Measurements from ENCODE around the gene DPYD.

DPYD gene

GRCh38 chr1:97812076-97812475 lies 108.8 kb downstream of the DPYD start:
- intact Hi-C loops (cut with DNase I; ENCODE audit: low total_unique reads) = no loop called here
- Histone ChIP-seq H3K9me3 (no peaks in the 10 kb centered on the region), H3K4me1 (no peaks in the 10 kb centered on the region), H3K27ac (no peak overlapping the region), H3K27me3 (no peaks in the 10 kb centered on the region), H3K36me3 (no peaks in the 10 kb centered on the region), H3K4me3 (no peak overlapping the region)
- no peak for DNase-seq
- TF ChIP-seq CTCF (IDR thresholded peaks at IDR 0.05) = no peak

- H3K27me3 ChIP-seq = no peaks in the 10 kb centered on the region
- H3K4me3 ChIP-seq = no peak overlapping the region
- no peak for TF ChIP-seq CTCF (IDR thresholded peaks at IDR 0.05)
- H3K9me3 ChIP-seq = no peaks in the 10 kb centered on the region
- intact Hi-C loops (cut with DNase I; ENCODE audit: low total_unique reads) = no loop called here
- H3K36me3 ChIP-seq = no peaks in the 10 kb centered on the region
- H3K4me1 ChIP-seq = no peaks in the 10 kb centered on the region
- no peak overlapping the region for H3K27ac ChIP-seq
- no peak for DNase-seq
Observed at GRCh38 chr1:97806996-97807520, 113.8 kb downstream of the DPYD start.

- H3K27ac ChIP-seq = no peak overlapping the region
- H3K27me3 ChIP-seq = no peaks in the 10 kb centered on the region
- no peaks in the 10 kb centered on the region for H3K9me3 ChIP-seq
- no peaks in the 10 kb centered on the region for H3K4me1 ChIP-seq
- intact Hi-C loops (cut with DNase I; ENCODE audit: low total_unique reads) = no loop called here
- TF ChIP-seq CTCF (IDR thresholded peaks at IDR 0.05) = no peak
- no peaks in the 10 kb centered on the region for H3K36me3 ChIP-seq
- no peak overlapping the region for H3K4me3 ChIP-seq
- no peak for DNase-seq
Observed at GRCh38 chr1:97806326-97806725, 114.5 kb downstream of the DPYD start.

- Histone ChIP-seq H3K9me3 (no peaks in the 10 kb centered on the region), H3K27ac (no peak overlapping the region), H3K4me1 (no peaks in the 10 kb centered on the region), H3K4me3 (no peak overlapping the region), H3K27me3 (no peaks in the 10 kb centered on the region), H3K36me3 (no peaks in the 10 kb centered on the region)
- no peak for DNase-seq
- no peak for TF ChIP-seq CTCF (IDR thresholded peaks at IDR 0.05)
- intact Hi-C loops (cut with DNase I; ENCODE audit: low total_unique reads) = no loop called here
Observed at GRCh38 chr1:97805093-97805492, 115.7 kb downstream of the DPYD start.

GRCh38 chr1:97803026-97803425 lies 117.8 kb downstream of the DPYD start:
- Histone ChIP-seq H3K4me1 (peaks cover 0 to 4% (median 0%) of the 10 kb centered on the region in 4 donors), H3K4me3 (no peak overlapping the region), H3K36me3 (no peaks in the 10 kb centered on the region), H3K27ac (no peak overlapping the region), H3K9me3 (no peaks in the 10 kb centered on the region), H3K27me3 (no peaks in the 10 kb centered on the region)
- no peak for DNase-seq
- intact Hi-C loops (cut with DNase I; ENCODE audit: low total_unique reads) = no loop called here
- no peak for TF ChIP-seq CTCF (IDR thresholded peaks at IDR 0.05)

GRCh38 chr1:97802011-97802410 lies 118.8 kb downstream of the DPYD start:
- Histone ChIP-seq H3K27me3 (no peaks in the 10 kb centered on the region), H3K27ac (no peak overlapping the region), H3K4me3 (no peak overlapping the region), H3K4me1 (peaks cover 0 to 14% (median 2%) of the 10 kb centered on the region in 4 donors), H3K9me3 (no peaks in the 10 kb centered on the region), H3K36me3 (no peaks in the 10 kb centered on the region)
- no peak for DNase-seq
- TF ChIP-seq CTCF (IDR thresholded peaks at IDR 0.05) = no peak
- intact Hi-C loops (cut with DNase I; ENCODE audit: low total_unique reads) = no loop called here
